ENCODE data around the gene GP1BB. TPM values are rescaled to one million over a fixed set of nuclear protein-coding genes. Genes with fewer than 3 reads are reported as not detected.

The GP1BB gene
- total and polyA plus RNA-seq, 2 of the 13 experiments (the other 11 are each of a cell fraction or from before 2014, with no cell fraction given): not detected

- TF ChIP-seq ZNF510 (CRISPR knock-in tag; IDR thresholded peaks at IDR 0.05; ENCODE audit: low read depth): 0 out of 2 replicates have a peak, but pooled peaks have one; percentile 38
- TF ChIP-seq NR2C2 (CRISPR knock-in tag; IDR thresholded peaks at IDR 0.05; ENCODE audit: borderline replicate concordance): peak; percentile 93
- TF ChIP-seq, protein P1, sequence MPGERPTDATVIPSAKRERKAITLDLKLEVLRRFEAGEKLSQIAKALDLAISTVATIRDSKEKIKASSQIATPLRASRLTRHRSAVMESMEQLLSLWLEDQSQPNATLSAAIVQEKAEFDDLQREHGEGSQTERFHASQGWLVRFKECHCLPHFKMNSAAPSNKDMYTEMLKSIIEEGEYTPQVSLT (CRISPR knock-in tag; IDR thresholded peaks at IDR 0.05; ENCODE audit: borderline replicate concordance, low read depth): no peak
- TF ChIP-seq, protein P2, sequence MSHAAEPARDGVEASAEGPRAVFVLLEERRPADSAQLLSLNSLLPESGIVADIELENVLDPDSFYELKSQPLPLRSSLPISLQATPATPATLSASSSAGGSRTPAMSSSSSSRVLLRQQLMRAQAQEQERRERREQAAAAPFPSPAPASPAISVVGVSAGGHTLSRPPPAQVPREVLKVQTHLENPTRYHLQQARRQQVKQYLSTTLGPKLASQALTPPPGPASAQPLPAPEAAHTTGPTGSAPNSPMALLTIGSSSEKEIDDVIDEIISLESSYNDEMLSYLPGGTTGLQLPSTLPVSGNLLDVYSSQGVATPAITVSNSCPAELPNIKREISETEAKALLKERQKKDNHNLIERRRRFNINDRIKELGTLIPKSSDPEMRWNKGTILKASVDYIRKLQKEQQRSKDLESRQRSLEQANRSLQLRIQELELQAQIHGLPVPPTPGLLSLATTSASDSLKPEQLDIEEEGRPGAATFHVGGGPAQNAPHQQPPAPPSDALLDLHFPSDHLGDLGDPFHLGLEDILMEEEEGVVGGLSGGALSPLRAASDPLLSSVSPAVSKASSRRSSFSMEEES (CRISPR knock-in tag; IDR thresholded peaks at IDR 0.05): 0 out of 2 replicates have a peak, but pooled peaks have one; percentile 20
- TF ChIP-seq UBTF (CRISPR knock-in tag; IDR thresholded peaks at IDR 0.05): peak; percentile 67
- no peak for TF ChIP-seq ZNF251 (CRISPR knock-in tag; IDR thresholded peaks at IDR 0.05)
- no peak; the same call in 1 of the 2 replicates for TF ChIP-seq JDP2 (CRISPR knock-in tag; IDR thresholded peaks at IDR 0.05; ENCODE audit: borderline replicate concordance)
- no peak for TF ChIP-seq WIZ (CRISPR knock-in tag; IDR thresholded peaks at IDR 0.05)
- TF ChIP-seq DR1 (CRISPR knock-in tag; IDR thresholded peaks at IDR 0.05): no peak
- peak; percentile 45; the same call in 1 of the 2 replicates for TF ChIP-seq ZNF225 (CRISPR knock-in tag; IDR thresholded peaks at IDR 0.05)
- peak; percentile 94 for TF ChIP-seq RXRA (CRISPR knock-in tag; IDR thresholded peaks at IDR 0.05)
- no peak for TF ChIP-seq GATA4 (IDR thresholded peaks at IDR 0.05; ENCODE audit: borderline replicate concordance, low read depth)
- TF ChIP-seq, protein P3, sequence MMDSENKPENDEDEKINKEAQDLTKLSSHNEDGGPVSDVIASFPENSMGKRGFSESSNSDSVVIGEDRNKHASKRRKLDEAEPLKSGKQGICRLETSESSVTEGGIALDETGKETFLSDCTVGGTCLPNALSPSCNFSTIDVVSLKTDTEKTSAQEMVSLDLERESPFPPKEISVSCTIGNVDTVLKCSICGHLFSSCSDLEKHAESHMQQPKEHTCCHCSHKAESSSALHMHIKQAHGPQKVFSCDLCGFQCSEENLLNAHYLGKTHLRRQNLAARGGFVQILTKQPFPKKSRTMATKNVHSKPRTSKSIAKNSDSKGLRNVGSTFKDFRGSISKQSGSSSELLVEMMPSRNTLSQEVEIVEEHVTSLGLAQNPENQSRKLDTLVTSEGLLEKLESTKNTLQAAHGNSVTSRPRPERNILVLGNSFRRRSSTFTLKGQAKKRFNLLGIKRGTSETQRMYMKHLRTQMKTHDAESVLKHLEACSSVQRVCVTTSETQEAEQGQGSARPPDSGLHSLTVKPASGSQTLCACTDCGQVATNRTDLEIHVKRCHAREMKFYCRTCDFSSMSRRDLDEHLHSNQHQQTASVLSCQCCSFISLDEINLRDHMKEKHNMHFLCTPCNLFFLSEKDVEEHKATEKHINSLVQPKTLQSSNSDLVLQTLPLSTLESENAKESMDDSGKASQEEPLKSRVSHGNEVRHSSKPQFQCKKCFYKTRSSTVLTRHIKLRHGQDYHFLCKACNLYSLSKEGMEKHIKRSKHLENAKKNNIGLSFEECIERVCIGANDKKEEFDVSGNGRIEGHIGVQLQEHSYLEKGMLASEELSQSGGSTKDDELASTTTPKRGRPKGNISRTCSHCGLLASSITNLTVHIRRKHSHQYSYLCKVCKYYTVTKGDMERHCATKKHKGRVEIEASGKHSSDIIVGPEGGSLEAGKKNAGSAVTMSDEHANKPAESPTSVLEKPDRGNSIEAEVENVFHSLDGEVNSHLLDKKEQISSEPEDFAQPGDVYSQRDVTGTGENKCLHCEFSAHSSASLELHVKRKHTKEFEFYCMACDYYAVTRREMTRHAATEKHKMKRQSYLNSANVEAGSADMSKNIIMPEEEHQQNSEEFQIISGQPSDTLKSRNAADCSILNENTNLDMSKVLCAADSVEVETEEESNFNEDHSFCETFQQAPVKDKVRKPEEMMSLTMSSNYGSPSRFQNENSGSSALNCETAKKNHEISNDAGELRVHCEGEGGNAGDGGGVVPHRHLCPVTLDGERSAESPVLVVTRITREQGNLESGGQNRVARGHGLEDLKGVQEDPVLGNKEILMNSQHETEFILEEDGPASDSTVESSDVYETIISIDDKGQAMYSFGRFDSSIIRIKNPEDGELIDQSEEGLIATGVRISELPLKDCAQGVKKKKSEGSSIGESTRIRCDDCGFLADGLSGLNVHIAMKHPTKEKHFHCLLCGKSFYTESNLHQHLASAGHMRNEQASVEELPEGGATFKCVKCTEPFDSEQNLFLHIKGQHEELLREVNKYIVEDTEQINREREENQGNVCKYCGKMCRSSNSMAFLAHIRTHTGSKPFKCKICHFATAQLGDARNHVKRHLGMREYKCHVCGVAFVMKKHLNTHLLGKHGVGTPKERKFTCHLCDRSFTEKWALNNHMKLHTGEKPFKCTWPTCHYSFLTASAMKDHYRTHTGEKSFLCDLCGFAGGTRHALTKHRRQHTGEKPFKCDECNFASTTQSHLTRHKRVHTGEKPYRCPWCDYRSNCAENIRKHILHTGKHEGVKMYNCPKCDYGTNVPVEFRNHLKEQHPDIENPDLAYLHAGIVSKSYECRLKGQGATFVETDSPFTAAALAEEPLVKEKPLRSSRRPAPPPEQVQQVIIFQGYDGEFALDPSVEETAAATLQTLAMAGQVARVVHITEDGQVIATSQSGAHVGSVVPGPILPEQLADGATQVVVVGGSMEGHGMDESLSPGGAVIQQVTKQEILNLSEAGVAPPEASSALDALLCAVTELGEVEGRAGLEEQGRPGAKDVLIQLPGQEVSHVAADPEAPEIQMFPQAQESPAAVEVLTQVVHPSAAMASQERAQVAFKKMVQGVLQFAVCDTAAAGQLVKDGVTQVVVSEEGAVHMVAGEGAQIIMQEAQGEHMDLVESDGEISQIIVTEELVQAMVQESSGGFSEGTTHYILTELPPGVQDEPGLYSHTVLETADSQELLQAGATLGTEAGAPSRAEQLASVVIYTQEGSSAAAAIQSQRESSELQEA (CRISPR knock-in tag; IDR thresholded peaks at IDR 0.05; ENCODE audit: not compliant biosample characterization): no peak
- TF ChIP-seq ZNF550 (CRISPR knock-in tag; IDR thresholded peaks at IDR 0.05; ENCODE audit: borderline replicate concordance): 0 out of 2 replicates have a peak, but pooled peaks have one; percentile 37
- no peak for TF ChIP-seq KAT2B (IDR thresholded peaks at IDR 0.05; ENCODE audit: borderline replicate concordance, low read depth, low read length)
- TF ChIP-seq MLX (CRISPR knock-in tag; IDR thresholded peaks at IDR 0.05): no peak
These were observed 7.5 kb downstream of the GP1BB start (continued) for GRCh38 chr22:19730655-19731360.

Data from HepG2 (cell line).